Measurements from ENCODE around the gene LRRN4CL.
"Not testable (repeated sequence)": the region's sequence is repeated elsewhere in the genome, so short reads cannot be mapped to it uniquely, and the experiment has no call there.

Gene LRRN4CL

GRCh38 chr11:62689421-62690183 lies at the start of gene LRRN4CL:
LRRN4CL (minus strand) TSS chr11:62689530; CDS start chr11:62688508, 1,022 bp downstream.
- Histone ChIP-seq H3K27ac (ENCODE audit: low read depth, low read length, poor library complexity, severe bottlenecking) (no peak within 1 kb of the TSS), H3K27me3 (ENCODE audit: insufficient read depth, low read length) (no peaks in the 10 kb centered on the region), H3K9ac (ENCODE audit: low read length) (no peak within 1 kb of the TSS), H4K20me1 (ENCODE audit: insufficient read depth, low read length) (no peaks in the 10 kb centered on the region), H2AFZ (ENCODE audit: low read length) (no peak within 1 kb of the TSS), H3K79me2 (ENCODE audit: insufficient read depth, low read length) (no peaks in the 10 kb centered on the region), H3K9me3 (ENCODE audit: low read length) (no peaks in the 10 kb centered on the region), H3K4me2 (ENCODE audit: low read length) (no peak within 1 kb of the TSS), H3K4me3 (ENCODE audit: low read depth, low read length, poor library complexity, severe bottlenecking) (no peak within 1 kb of the TSS), H3K9me2 (ENCODE audit: low read depth, low read length) (no peaks in the 10 kb centered on the region), H3F3A (ENCODE audit: insufficient read depth, low read length) (no peaks in the 10 kb centered on the region), H3K4me1 (ENCODE audit: insufficient read depth, low read length, severe bottlenecking) (no peaks in the 10 kb centered on the region), H3K36me3 (ENCODE audit: insufficient read depth, low read length) (peaks cover 48% of the 10 kb centered on the region; the same call in 1 of the 2 replicates)
- TF ChIP-seq EZH2 (IDR thresholded peaks at IDR 0.05; ENCODE audit: borderline replicate concordance, low read length) (no peak), CTCF (IDR thresholded peaks at IDR 0.05; ENCODE audit: low read length) (no peak)

- Histone ChIP-seq H3K9me2 (ENCODE audit: low read depth, low read length) (no peaks in the 10 kb centered on the region), H3K36me3 (ENCODE audit: insufficient read depth, low read length) (peaks cover 57% of the 10 kb centered on the region), H3K4me2 (ENCODE audit: low read length) (no peak overlapping the region), H3K79me2 (ENCODE audit: insufficient read depth, low read length) (no peaks in the 10 kb centered on the region), H3F3A (ENCODE audit: insufficient read depth, low read length) (no peaks in the 10 kb centered on the region), H3K27me3 (ENCODE audit: insufficient read depth, low read length) (no peaks in the 10 kb centered on the region), H2AFZ (ENCODE audit: low read length) (no peak overlapping the region), H3K4me1 (ENCODE audit: insufficient read depth, low read length, severe bottlenecking) (no peaks in the 10 kb centered on the region), H3K9me3 (ENCODE audit: low read length) (no peaks in the 10 kb centered on the region), H3K27ac (ENCODE audit: low read depth, low read length, poor library complexity, severe bottlenecking) (no peak overlapping the region), H3K4me3 (ENCODE audit: low read depth, low read length, poor library complexity, severe bottlenecking) (no peak overlapping the region), H3K9ac (ENCODE audit: low read length) (no peak overlapping the region), H4K20me1 (ENCODE audit: insufficient read depth, low read length) (no peaks in the 10 kb centered on the region)
- TF ChIP-seq EZH2 (IDR thresholded peaks at IDR 0.05; ENCODE audit: borderline replicate concordance, low read length): no peak
- TF ChIP-seq CTCF (IDR thresholded peaks at IDR 0.05; ENCODE audit: low read length): no peak
These were observed 47.9 kb upstream of the LRRN4CL start for GRCh38 chr11:62737196-62737595.

GRCh38 chr11:62732830-62733229 lies 43.5 kb upstream of the LRRN4CL start:
- no peak for TF ChIP-seq EZH2 (IDR thresholded peaks at IDR 0.05; ENCODE audit: borderline replicate concordance, low read length)
- TF ChIP-seq CTCF (IDR thresholded peaks at IDR 0.05; ENCODE audit: low read length): peak; percentile 38
- no peak overlapping the region for H3K4me3 ChIP-seq (ENCODE audit: low read depth, low read length, poor library complexity, severe bottlenecking)
- H3K4me2 ChIP-seq (ENCODE audit: low read length): no peak overlapping the region

GRCh38 chr11:62730076-62730475 lies 40.7 kb upstream of the LRRN4CL start:
- peak overlapping the region; percentile 82; the same call in 1 of the 2 replicates for H3K9ac ChIP-seq (ENCODE audit: low read length)
- H3K4me3 ChIP-seq (ENCODE audit: low read depth, low read length, poor library complexity, severe bottlenecking): peak overlapping the region; percentile 99

More at GRCh38 chr11:62732830-62733229, 43.5 kb upstream of the LRRN4CL start:
- H3K79me2 ChIP-seq (ENCODE audit: insufficient read depth, low read length): peaks cover 16% of the 10 kb centered on the region
- H3K9me3 ChIP-seq (ENCODE audit: low read length): no peaks in the 10 kb centered on the region
- H3K27ac ChIP-seq (ENCODE audit: low read depth, low read length, poor library complexity, severe bottlenecking): no peak overlapping the region
- no peaks in the 10 kb centered on the region for H3F3A ChIP-seq (ENCODE audit: insufficient read depth, low read length)
- H3K36me3 ChIP-seq (ENCODE audit: insufficient read depth, low read length): peaks cover 36% of the 10 kb centered on the region
- no peaks in the 10 kb centered on the region for H4K20me1 ChIP-seq (ENCODE audit: insufficient read depth, low read length)
- no peaks in the 10 kb centered on the region for H3K27me3 ChIP-seq (ENCODE audit: insufficient read depth, low read length)
- no peak overlapping the region for H3K9ac ChIP-seq (ENCODE audit: low read length)
- no peaks in the 10 kb centered on the region for H3K9me2 ChIP-seq (ENCODE audit: low read depth, low read length)
- H3K4me1 ChIP-seq (ENCODE audit: insufficient read depth, low read length, severe bottlenecking): peaks cover 10% of the 10 kb centered on the region
- H2AFZ ChIP-seq (ENCODE audit: low read length): no peak overlapping the region

More at GRCh38 chr11:62730076-62730475, 40.7 kb upstream of the LRRN4CL start:
- H3K27ac ChIP-seq (ENCODE audit: low read depth, low read length, poor library complexity, severe bottlenecking); H3K27me3 ChIP-seq (ENCODE audit: insufficient read depth, low read length); H3K9me3 ChIP-seq (ENCODE audit: low read length); H3F3A ChIP-seq (ENCODE audit: insufficient read depth, low read length); H3K9me2 ChIP-seq (ENCODE audit: low read depth, low read length); H2AFZ ChIP-seq (ENCODE audit: low read length); H4K20me1 ChIP-seq (ENCODE audit: insufficient read depth, low read length): not testable (repeated sequence)
- peaks cover 33% of the 10 kb centered on the region for H3K79me2 ChIP-seq (ENCODE audit: insufficient read depth, low read length)
- H3K4me2 ChIP-seq (ENCODE audit: low read length): peak overlapping the region; percentile 59
- peaks cover 13% of the 10 kb centered on the region for H3K4me1 ChIP-seq (ENCODE audit: insufficient read depth, low read length, severe bottlenecking)
- peaks cover 36% of the 10 kb centered on the region for H3K36me3 ChIP-seq (ENCODE audit: insufficient read depth, low read length)
